Measurements from ENCODE around the gene SH3TC2.

The SH3TC2 gene

DNA sequence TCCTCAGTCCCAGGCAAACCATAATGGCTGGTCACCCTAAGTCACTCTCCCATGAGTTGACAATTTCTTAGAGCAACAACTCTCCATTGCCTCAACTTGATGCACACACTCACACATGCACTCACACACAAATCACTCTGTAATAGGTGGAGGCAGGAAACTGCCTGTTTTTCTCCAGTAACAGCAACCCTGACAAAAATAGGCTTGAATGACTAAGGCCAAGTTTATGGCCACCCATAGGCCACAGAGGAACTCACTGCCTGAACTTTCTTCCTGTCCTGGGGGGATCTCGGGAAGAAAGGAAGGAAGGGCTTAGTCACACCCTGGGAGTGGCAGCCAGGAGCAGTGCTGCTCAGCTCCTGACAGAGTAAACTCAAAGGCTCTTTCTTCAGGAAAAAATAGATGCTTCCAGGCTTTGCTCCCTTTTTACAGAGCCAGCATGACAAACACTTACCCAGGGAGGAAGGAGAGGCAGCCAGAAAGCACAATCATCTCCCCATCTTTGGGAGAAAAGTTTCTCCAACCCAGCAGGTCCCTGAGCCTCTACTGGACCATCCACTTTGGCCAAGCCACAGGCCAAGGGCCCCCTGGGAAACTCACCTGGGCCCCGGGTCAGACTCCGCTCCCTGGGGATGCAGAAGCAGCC lies 368 bp downstream of the SH3TC2 start:
- Histone ChIP-seq H3K27ac (peak overlapping the region in 19 of 21 experiments; percentile 19 to 88 (median 71)), H3K4me3 (no peak overlapping the region)

DNA sequence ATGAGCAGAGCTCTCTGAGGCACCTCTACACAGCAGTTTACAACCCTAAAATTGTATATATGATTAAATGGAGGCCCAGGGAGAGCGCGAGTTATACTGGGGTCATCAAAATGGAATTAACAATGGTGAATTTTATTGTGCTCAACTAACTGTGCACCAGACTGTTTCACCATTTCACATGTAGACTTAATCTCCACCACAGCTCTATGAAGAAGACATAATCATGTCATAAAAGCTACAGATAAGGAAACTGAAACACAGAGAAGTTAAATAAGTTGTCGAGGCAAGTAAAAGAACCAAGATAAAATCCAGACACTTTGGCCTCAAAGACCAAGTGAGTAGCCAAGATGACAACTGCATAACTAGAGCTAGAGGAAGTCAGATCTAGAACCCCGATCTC lies 1.5 kb downstream of the SH3TC2 start:
- Histone ChIP-seq H3K27ac (peak overlapping the region in 12 of 21 experiments; percentile 19 to 88 (median 76)), H3K4me3 (no peak overlapping the region)

DNA sequence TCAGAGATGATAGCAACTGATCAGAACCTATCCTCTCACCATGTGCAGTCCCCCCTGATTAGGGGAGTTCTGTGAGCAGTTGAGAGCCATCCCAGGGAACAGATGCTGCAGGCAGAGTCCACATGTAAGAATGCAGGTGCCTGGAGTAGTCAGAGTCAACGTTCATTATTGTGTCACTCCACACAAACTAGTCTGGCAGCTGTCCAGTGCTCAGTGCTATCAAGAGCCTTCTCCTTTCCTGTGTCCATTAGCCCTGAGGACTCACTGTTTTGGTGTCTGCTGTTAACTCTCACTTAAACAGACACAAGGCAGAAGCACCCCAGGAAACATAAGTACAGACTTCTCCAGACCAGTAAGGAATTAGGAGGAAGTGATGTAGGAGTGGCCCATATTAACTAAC lies 2.5 kb downstream of the SH3TC2 start:
- H3K27ac ChIP-seq = no peak overlapping the region
- no peak overlapping the region for H3K4me3 ChIP-seq

DNA sequence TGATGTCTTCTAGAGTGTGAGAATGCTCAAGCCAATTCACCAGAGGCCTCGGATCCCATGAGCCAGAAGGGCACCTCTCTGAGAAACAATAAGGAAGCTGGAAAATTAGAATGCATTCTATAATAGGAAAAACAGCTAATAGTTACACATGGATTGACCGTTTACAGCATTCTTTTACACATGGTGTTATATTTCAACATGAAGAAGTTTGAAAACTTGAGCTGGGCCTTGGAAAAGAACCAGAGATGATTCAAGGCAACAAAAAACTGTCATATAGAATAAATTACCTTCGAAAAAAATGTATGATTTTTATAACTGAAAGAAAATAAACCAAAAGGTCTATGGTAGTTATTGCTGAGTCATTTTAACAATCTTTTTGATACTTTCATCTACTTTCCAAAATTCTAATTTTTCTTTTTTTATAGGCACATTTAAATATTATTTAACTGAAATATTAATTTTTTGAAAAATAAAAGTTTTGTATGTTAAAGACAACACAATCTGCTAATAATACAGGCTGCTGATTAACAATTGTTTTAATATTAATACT lies 6.2 kb downstream of the SH3TC2 start:
- Histone ChIP-seq H3K4me3 (no peak overlapping the region), H3K27ac (no peak overlapping the region)

DNA sequence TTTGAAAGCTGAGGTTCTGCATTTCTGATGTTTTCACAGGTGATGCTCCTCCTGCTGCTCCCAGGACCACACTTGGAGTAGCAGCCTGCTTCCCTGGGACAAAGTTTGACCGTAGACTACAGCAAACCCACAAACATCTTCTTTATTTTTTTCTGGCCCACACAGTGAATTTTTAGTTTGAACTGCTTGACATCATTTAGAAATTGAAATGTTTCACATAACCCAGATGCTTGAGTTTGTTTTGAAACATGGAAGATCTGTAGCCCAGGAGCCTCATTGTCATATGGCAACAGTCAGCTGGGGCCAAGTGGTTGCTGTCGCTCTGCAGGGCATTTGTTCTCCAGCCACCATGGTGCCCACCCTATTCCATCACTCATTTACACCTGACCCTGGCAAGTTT lies 8.4 kb downstream of the SH3TC2 start:
- Histone ChIP-seq H3K27ac (no peak overlapping the region), H3K4me3 (no peak overlapping the region)

DNA sequence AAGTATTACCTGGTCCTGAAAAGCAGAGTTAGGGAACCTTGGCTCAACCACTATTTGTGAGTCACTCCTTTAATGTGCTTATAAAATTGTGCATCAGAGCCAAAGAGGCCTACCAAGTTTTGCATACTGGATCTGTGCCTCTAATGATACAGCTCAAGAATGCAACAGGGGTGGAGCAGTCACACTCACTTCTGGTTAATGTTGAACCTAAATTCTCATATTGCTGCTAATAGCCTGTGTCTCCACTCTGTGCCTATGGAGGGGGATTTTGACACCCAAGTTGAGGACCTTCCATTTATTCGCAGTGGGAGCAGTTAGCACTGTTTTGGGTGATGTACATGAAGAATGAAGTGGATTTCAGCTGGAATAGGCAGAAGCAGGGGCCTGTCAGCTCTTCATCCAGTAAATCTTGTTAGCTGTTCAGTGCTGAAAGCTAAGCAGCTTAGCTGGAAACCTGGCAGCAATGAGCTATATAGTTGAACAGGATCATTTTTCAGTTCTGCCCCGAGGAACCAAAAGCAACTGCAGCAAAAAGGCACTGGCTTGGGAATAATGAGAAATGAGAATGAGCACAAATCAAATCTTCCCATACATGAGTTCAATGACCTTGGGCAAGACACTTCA lies 9.7 kb downstream of the SH3TC2 start:
- H3K4me3 ChIP-seq = no peak overlapping the region
- peak overlapping the region in 1 of 21 experiments; percentile 24 for H3K27ac ChIP-seq

DNA sequence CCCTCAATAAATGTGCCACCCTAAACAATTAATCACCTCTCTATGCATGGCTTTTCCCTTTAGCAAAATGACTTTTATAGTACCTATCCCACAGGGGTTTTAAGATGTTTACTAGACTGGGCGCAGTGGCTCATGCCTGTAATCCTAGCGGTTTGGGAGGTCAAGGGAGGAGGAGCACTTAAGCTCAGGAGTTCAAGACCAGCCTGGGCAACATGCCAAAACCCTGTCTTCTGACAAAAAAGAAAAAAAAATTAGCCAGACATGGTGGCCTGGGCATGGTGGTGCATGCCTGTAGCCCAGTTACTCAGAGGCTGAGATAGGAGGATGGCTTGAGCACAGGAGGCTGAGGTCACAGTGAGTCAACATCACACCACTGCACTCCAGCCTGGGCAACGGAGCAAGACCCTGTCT lies 13.5 kb downstream of the SH3TC2 start:
- Histone ChIP-seq H3K4me3 (no peak overlapping the region), H3K27ac (no peak overlapping the region)

DNA sequence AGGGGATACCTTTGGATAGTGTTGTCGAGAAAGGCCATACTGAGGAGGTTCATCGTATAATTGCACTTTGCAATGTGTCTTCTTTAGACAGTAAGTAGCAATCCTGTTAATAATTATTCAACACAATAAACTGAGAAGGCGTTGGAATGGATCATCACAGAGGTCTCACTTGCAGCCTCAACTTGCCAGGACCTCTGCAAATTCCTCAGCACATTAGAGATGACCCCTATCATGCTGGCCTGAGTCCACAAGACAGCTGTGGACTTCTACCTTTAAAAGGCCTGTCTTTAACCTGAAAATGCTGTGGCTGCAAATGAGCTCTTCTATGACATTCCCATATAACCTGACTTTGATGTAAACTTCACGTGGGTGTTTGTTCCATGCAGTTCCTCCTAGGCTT lies 14.1 kb downstream of the SH3TC2 start:
- Histone ChIP-seq H3K27ac (no peak overlapping the region), H3K4me3 (no peak overlapping the region)

DNA sequence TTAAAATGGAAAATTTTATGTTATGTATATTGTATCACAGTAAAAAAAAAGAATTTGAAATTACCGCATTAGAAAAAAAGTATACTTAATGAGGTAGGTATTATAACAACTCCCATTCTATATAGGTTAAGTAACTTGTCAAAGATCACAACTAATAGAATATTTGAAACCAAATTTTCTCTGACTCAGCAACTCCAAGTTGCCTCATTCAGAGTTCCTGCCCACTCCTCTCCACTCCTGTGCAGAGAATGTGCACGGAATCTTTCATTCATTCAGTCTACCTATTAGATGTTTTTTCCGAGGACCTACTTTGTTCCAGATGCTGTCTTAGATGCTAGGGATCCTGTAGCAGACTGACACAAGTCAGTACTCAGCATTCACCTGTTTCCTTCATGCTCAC lies 15.4 kb downstream of the SH3TC2 start:
- H3K27ac ChIP-seq = no peak overlapping the region
- no peak overlapping the region for H3K4me3 ChIP-seq

DNA sequence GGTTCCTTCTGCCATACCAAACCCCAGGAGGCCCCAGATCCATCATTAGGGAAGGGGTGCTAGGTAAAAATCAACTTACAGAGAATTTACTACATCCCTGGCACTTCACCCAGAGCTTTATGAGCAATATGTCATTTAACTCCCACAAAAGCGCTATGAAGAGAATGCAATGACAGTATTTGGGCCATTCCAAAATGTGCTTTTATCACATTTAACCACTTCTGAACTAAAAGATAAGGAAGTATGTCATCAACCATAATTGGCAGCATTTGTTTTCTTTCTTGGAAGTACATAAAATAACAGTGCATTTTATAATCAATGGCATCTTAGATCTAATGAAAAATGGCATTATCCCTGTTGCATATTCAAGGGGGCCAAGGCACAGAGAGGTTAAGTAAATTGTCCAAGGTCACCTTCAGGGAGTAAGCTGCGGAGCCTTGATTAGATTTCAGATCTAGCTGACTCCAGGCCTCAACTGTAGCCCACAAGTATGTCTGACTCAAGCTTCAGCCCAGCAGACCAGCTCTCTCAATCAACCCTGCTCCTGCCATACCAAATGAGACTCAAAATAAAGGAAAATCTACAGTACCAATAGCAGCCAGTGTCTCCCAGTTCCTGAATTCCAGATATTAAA lies 16.5 kb downstream of the SH3TC2 start:
- H3K27ac ChIP-seq = no peak overlapping the region
- no peak overlapping the region for H3K4me3 ChIP-seq

DNA sequence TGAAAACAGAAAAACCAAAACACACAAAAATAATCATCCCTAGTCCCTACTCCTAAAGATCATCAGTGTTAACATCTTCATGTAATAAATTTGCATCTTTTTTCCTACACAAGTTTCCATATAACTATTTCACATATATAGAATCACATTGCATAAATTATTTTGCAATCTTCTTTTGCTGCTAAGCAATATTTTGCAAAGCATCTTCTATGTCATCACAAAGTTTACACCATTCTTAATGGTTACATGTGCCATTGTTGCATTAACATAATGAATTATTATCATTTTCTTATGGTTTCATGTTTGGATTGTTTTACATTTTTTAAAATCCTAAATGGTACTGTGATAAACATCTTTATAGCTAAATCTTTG lies 17.8 kb downstream of the SH3TC2 start:
- H3K27ac ChIP-seq = no peak overlapping the region
- no peak overlapping the region for H3K4me3 ChIP-seq

DNA sequence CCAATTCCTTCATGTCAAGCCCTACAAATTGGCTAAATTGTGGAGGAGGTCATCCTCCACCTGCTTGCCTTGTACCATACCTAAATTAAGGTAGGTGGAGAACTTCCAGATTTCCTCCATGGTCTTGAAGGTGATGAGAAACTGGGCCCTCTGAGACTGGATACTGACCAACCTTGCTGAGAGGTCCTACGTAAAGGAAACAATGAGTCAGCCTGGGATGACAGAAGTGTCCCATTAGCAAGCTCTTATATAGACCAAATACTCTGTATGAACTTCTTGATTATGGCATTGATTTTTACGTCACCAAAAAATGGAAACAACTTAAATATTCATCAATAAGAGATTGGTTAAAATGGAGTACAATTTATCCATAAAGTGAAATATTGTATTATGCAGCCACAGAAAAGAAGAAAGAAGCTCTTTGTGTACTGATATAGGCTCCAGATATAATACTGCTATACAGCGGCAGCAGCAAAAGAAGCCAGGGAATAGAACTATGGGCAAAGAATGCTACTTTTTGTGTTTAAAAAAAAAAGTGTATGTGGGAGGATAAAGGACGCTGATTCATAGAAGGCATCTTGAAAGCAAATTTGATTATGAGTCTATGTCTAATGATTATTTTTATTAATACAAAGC lies 18.3 kb downstream of the SH3TC2 start:
- no peak overlapping the region for H3K4me3 ChIP-seq
- no peak overlapping the region for H3K27ac ChIP-seq

DNA sequence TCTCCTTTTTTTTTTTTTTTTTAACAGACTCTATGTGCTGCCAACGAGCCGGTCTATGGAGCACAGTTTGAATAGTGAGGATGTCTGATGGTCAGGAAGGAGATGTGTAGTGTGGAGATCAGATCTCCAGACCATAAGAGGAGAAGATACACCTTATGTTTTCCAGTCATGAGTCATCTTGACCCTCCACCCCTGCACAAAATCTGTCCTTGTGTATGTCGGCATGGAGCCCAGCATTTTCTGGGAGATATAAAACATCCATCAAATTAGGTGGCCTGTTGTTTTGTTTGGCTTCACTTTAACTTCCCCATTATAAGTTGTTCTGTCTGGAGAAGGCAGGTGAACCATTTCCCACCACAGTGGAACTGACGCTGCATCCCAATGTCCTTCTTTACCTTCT lies 19.2 kb downstream of the SH3TC2 start:
- H3K27ac ChIP-seq = no peak overlapping the region
- H3K4me3 ChIP-seq = no peak overlapping the region

DNA sequence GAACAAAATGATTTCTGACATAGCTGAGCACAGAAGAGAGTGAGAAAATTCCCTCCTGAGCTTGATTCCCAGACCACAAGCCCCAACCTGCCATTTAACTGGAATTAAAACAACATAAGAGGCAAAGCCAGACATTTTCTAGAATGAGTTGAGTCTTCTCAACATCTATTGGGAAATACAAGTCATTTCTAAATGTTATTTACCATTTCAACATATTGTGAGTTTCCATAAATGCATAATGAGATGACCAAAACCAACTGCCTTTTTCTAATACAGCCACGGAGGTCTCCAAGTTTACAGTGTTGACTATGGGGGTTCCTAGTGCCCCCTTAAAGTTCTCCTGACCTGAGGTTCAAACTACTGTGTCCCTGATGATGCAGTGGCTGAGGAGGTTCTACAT lies 20.0 kb downstream of the SH3TC2 start:
- Histone ChIP-seq H3K27ac (no peak overlapping the region), H3K4me3 (no peak overlapping the region)

DNA sequence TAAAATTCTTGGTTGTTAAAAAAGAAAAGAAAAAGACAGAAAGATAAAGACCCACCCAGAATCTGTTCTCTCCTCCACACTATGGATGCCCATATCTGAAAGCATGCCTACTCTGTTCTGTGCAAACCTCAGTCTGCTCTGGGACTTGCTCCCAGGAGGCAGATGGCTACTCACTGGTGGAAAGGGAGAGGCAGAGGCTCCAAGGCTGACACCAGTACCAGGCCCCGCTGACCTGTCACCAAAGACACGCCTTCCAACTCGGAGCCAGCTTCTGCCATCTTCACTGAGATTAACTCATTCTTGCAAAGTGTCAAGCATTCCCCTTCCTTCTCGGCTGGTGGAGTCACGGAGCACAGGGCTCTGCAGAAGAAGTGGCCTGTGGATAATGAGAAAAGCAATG lies 21.6 kb downstream of the SH3TC2 start:
- H3K4me3 ChIP-seq = no peak overlapping the region
- H3K27ac ChIP-seq = no peak overlapping the region

DNA sequence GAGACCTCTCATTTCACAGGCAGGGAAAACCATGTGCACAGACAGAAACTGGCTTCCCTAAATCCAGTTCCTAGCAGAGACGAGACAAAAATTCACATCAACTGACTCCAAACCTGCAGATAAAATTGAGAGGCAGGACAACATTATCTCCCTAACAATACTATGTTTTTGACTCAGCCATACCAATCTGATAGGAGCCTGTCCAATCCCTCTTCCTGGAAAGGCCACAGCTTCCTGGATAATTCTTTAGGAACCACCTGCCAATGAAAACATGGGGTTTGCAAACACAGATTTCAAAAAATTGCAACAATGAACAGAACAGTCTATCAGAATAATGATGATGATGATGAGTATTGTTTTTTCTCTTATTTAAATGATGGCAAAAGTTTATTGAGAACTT lies 22.4 kb downstream of the SH3TC2 start:
- Histone ChIP-seq H3K27ac (peak overlapping the region in 2 of 21 experiments; percentile 41 to 46), H3K4me3 (no peak overlapping the region)

DNA sequence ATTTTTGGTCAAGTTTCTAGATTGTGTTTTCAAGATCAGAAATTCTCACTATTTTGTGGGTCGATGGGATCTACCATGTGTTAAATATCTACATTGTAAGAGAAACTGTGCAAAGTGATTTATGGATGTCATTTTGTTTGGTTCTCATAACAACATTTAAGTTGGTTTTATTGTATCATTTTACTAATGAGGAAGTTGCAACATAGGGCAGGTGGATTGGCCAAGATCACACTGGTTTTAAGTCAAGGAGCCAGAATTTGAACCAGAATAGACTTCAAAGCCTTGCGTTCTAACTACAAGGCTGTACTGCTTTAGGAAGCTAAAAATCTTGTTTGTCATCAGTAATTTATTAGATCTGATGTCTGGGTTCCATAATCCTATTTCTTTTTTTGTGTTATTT lies 23.4 kb downstream of the SH3TC2 start:
- Histone ChIP-seq H3K27ac (peak overlapping the region in 3 of 21 experiments; percentile 16 to 50 (median 46)), H3K4me3 (no peak overlapping the region)

DNA sequence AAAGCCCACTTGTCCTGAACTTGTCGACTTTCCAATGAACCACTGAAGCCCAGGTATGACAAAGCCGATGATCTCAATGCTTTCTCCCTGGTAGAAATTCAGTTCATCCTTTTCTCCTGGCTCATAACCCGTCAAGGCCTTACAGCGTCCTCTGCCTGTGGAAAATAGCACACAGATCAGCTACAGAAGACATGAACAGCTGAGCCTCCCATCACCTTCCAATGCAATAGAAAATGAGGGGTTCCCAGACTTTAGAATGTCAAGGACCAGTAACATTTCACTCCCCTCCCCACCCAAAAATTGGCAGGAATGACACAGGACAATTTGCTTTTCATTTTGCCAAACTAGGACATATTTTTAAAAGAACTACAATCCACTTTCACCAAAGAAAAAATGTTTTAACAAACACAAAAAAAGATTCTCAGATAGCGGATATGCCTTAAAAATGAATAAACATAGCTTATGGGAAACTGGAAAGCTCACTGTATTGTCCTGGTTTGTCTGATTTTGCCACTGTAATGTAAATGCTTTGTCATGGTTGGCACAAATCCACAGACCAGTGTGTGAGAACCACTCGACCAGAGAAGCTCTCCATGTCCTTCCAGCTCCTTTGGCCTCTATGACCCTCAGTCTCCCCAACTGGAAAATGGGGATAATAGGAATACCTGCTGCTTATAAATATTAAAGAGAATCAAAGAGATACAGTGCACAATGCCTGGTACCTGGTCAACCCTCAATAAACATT lies 24.4 kb downstream of the SH3TC2 start:
- Histone ChIP-seq H3K27ac (no peak overlapping the region), H3K4me3 (no peak overlapping the region)

DNA sequence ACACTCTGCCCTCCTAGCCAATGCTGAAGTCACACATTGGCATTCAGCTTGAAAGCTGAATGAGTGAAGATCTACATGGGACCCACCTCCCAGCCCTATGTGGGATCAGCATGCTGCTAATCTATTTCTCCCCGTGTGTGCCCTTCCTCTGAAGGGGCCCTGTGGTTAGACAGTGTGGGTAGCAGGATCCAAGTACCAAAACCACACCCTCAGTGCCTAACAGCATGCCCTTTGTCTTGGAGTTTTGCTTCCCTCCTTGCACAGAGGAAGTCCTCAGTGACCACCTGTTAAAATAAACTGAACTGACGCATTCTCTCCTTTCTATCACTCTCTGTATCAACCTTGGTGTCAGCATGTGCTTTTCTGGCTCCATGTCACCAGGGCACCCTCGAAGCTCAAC lies 25.0 kb downstream of the SH3TC2 start:
- Histone ChIP-seq H3K27ac (no peak overlapping the region), H3K4me3 (no peak overlapping the region)

DNA sequence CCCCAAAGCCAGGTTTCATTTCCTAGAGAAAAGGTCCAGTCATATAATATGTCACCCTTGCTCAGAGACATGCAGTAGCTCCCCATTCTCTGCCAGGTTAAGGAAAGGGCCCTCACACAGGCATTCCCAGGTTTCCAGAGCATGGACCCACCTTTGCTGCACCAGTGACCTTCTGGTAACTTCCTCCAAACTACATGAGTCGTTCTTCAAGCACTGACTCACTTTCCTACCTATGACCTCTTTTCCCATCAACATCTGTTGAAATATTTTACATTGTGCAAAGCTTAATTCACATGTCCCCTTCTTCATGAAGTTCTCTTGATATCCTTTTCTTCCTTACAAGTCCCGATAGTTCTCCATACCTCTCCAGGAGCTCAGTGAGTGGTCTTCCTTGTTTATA lies 25.9 kb downstream of the SH3TC2 start:
- Histone ChIP-seq H3K27ac (no peak overlapping the region), H3K4me3 (no peak overlapping the region)
